Germinal center (tissue), 1 donor: ENCODE results near the gene PIGL.
A peak's percentile ranks its signal among the peaks of the same experiment; 100 is the strongest.
"Not testable (repeated sequence)": the region's sequence is repeated elsewhere in the genome, so short reads cannot be mapped to it uniquely, and the experiment has no call there.

ENCODE experiments used
- DNase-seq: peaks from one replicate; pipeline ENCODE4 v3.0.0; 2012; ENCODE audit warnings: mixed read lengths, low spot score

Gene PIGL

DNA sequence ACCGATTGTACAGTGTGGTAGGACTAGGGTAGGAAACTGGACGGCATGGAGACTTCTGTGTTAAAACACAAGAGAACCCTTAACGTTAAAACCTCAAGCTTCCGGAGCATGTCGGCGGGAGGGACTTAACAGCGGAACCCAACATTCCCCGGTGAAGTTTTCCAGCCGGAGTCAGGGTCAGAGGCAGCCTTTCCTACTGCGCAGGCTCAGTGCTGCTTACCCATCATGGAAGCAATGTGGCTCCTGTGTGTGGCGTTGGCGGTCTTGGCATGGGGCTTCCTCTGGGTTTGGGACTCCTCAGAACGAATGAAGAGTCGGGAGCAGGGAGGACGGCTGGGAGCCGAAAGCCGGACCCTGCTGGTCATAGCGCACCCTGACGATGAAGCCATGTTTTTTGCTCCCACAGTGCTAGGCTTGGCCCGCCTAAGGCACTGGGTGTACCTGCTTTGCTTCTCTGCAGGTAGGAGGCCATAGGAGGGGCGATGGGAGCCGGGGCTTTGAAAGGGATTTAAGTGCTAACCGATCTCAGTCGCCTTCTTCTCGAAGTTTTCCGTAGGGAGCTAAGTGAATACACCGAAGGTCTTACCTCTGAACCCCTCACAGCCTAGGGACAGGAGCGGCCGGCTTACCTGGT, at the start of gene PIGL:
Gene PIGL, plus strand, starts transcription at position 209 of the 634 bp plus-strand sequence. Its CDS starts 17 bp downstream, at position 226.
- DNase-seq, result peak; percentile 66

DNA sequence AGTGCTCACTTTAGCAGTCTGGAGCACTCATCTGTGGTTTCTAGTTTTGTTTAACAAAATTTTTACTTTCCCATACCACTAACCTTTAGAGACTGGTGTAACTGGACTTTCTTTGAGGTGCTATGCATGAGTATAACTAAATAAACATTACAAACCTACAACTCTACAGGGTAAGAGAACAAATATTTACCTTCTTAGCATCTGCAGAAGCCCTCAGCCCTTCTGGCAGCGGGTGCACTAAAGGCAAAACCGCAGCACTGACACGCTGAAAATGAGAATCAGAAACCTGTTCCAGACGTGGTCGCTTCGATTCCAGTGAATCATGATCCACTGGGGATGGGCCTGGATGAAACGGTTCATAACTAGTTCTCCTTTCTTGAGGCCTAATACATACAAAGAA, 45.4 kb upstream of the PIGL start:
- DNase-seq, result no peak

DNA sequence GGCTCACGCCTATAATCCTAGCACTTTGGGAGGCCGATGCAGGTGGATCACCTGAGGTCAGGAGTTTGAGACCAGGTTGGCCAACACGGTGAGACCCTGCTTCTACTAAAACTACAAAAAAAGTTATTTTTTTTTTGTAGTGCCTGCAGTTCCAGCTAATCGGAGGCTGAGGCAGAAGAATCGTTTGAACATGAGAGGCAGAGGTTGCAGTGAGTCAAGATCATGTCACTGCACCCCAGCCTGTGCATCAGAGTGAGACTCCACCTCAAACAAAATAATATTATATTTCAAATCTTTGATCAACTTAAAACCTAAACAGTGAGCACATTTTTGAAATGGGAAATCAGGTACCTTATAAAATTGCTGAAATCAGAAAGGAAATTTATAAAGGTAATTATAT, 38.2 kb upstream of the PIGL start:
- no peak for DNase-seq

DNA sequence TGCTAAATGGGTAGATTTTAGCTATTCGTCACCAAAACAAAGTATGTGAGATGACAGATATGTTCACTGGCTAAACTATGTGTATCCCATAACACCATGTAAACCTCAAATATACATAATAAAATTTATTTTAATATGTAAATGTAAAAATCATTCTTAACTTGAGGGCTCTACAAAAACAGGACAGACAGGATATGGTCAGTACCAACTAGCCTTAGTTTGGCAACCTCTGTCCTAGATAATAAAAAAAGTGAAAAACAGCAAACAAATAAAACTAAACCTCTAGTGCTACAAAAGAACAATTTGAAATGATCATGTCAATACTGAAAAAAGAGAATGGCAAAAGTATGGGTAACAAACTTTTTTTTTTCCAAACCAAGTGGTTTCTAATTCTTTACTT, 35.4 kb upstream of the PIGL start:
- DNase-seq, result no peak

DNA sequence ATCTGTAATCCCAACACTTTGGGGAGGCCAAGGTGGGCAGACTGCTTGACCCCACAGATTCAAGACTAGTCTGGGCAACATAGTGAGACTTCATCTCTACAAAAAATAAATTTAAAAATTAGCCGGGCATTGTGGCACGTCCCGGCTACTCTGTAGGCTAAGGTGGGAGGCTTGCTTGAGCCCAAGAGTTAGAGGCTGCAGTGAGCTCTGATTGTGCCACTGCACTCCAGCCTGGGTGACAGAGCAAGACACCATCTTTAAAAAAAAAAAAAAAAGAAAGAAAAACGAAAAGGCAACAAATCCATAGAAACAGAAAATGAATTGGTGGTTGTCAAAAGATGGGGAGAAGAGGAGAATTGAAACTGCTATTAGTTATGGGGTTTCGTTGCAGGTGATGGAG, 29.4 kb upstream of the PIGL start:
- DNase-seq, result no peak

DNA sequence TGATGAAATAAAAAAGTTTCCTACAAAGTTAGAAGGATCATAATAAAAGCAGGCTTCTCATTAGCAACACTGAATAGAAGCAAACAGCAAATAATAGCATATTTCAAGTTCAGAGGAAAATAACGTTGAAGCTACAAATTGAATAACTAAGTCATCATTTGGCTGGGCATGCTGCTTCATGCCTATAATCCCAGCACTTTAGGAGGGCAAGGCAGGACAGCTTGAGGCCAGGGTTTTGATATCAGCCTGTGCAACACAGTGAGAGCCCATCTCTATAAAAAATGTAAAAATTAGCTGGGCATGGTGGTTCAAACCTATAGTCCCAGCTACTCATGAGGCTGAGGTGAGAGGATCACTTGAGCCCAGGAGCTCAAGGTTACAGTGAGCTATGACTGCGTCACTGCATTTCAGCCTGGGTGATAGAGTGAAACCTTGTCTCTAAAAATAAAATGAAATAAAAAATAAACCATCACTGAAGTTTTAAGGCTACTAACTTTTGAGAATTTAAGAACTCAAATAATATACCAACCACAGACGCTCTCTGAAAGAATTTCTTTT, 27.1 kb upstream of the PIGL start:
- no peak for DNase-seq

DNA sequence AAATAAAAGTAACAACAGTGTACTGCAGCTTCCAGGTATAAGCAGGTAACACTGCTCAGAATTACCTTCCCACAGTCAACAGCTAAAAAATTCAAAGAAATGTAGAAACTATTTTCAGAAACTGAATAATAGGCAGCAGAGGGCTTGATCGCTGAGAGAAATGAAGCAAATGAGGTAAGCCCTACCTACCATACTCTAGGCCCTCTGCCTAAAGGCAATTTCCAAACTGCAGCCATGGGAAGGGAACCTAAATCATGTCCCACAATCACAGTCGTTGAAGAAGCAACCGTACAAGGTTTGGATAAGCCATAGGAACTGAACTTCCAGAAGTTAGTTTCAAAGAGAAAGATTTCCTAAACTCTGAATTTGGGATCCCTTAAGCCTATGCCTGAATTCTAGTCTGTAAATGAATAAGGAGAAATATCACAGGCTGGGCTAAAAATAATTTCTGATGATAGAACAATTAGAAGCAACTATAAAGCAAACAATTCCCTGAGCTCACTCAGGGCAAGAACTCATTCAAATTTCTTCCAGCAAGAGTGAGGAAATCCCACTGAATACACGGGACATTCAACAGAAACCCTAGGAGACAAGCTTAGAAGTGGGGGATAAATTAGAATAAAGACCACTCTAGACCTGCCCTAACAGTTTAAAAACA, 26.2 kb upstream of the PIGL start:
- DNase-seq, result no peak

DNA sequence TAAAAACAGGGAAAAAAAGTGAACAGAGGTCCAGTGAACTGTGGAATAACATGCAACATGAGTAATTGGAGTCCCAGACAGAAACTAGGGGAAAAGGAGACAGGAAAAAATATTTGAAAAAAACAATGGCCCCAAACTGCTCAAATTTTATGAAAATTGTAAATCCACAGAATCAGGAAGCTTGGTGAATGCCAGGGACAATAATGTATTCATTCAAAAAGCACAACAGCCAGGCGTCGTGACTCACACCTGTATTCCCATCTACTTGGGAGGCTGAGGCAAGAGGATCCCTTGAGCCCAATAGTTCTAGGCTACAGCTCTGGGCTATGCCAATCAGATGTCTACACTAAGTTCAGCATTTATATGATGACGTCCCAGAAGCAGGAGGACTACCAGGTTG, 25.4 kb upstream of the PIGL start:
- DNase-seq, result no peak

DNA sequence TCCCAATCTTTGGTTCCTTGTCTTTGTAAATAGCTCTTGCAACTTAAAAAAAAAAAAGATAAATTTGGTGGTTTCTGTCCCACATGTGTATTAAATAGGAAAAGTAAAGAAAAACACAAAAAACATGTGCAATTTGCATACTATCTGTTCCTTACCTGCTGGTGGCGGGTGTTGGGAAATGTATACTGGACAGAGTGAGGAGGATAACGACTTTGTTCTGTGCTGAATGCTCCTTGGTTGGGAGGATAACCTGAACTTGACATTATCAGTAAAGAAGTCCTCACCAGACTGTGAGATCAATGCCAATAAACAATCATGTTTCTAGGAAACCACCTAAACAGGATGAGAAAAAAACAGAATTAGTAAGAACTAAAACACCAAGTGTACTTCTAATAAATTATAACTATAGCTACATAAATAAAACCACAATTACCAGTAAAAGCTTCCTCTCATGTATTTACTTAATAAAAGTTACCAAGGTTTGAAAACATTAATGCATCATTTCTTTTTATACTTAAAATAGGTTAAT, 22.6 kb upstream of the PIGL start:
- DNase-seq, result not testable (repeated sequence)

DNA sequence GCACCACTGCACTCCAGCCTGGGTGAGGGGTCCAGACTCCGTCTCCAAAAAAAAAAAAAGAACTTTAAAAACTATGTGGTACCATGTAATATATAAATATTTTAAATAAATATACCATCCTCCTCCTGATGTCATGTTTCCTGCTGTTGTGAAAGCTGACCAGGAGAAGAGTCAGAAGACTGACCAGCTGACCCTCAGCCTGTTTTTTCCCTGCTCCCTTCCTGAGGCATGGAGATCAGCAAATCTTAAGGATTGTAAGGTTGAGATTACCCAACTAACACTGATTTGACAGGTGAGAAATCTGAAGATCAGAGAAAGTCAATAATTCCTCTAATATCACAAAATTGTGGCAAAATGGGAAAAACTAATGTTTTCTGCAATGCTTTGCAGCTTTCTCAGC, 19.7 kb upstream of the PIGL start:
- DNase-seq, result no peak

DNA sequence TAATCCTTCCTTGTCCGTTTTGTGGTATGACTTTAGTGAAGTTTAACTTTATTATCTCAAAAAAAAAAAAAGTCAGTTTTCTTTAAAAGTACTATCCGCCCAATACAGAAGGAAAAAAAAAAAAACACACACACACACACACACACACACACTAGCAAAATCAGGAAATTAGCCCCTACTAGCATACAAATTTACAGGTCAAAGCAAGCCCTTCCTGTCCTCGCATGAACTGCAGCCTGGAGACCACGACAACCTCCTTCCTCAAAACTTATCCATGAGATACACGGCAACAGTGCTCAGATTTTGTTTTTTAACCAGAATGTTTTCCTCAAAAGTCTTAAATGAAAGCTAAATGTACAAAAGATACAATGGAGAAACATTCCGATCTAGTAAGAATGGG, 17.9 kb upstream of the PIGL start:
- DNase-seq, result no peak

DNA sequence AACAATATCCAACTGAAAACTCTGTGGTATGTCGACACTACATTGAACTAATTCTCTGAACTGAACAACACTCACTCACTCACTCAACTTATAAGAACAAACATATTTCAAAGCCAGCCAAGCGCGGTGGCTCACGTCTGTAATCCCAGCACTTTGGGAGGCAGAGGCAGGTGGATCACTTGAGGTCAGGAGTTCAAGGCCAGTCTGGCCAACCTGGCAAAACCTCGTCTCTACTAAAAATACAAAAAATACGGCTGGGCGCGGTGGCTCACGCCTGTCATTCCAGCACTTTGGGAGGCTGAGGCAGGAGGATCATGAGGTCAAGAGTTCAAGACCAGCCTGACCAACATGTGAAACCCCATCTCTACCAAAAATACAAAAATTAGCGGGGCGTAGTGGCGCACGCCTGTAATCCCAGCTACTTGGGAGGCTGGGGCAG, 15.3 kb upstream of the PIGL start:
- DNase-seq, result not testable (repeated sequence)

DNA sequence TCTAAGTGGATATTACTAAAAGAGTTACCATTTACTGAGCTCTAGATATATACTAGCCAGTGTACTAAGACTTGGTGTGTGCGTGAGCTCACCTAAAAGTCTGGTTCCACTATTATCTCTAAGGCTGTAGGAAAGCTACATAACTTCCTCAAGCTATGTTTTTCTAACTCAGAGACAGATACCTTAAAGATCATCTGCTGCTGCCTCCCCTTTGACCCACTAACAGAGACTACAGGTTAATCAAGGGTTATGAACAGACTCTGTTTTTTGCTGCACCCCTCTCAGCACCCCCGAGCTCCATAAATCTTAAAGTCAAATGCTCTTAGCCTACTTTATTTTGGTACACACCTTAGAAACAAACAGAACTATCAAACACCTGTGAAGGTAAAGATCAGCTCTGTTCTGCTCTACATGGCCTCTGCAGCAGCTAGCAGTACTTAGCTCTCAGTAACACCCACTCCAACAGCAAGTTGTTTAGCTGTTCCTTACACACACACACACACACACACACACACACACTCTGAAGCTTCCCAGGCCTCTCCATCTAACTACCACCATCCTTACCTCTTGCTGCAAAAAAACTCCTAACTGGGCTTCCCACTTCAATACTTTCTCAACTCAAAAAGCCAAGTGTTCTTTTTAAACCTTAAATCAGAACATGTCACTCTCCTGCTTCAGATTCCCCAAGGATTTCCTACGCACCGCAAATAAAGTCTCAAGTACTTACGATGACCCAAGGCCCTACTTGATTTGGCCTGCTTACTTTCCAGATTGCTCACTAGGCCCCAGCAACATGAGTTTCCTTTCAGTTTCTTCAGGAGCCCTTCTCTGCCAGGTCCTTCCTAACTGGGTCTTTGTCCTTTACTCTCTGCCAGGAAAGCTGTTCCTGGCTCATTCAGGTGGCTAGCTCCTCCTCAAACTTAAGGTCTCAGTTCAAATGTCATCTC, 14.2 kb upstream of the PIGL start:
- not testable (repeated sequence) for DNase-seq

DNA sequence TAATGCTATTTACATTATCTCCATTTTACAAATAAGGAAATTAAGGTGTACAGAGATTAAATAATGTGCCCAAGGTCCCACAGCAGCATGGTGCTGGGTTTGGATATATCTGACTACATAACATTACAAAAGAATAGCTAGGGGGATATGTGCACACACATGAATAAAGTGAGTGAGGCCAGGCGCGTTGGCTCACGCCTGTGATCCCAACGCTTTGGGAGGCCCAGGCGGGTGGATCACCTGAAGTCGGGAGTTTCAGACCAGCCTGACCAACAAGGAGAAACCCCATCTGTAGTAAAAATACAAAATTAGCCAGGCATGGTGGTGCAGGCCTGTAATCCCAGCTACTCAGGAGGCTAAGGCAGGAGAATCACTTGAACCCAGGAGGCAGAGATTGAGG, 12.2 kb upstream of the PIGL start:
- not testable (repeated sequence) for DNase-seq

DNA sequence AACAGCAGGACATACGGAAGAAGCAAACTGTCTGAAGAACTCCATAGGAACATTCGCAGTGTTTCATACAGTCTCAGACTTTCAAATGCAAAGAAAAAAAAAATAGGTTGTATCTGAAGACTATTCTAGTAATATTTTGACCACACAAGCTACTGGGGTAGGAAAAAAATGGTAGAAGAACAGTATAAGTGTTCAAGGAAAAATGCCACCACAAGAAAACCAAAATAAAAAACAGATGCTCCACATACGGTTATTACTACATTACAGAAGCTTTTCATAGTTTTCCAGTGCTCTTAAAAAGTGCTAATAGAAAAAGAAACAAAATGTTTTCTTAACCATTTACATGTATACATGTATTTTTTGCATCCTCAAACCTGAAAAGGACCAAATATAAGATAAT, 5.4 kb upstream of the PIGL start:
- DNase-seq, result no peak

DNA sequence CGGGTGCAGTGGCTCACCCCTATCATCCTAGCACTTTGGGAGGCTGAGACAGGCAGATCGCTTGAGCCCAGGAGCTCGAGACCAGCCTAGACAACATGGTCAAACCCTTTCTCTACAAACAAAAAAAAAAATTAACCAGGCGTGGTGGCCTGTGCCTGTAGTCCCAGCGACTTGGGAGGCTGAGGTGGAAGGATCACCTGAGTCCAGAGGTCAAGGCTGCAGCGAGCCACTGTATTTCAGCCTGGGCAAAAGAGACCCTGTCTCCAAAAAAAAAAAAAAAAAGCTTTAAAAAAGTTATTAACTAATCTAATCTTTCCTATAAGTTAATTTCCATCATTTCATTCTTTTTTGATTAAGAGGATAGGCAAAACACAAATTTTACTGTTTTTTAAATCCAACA, 4.2 kb upstream of the PIGL start:
- no peak for DNase-seq

DNA sequence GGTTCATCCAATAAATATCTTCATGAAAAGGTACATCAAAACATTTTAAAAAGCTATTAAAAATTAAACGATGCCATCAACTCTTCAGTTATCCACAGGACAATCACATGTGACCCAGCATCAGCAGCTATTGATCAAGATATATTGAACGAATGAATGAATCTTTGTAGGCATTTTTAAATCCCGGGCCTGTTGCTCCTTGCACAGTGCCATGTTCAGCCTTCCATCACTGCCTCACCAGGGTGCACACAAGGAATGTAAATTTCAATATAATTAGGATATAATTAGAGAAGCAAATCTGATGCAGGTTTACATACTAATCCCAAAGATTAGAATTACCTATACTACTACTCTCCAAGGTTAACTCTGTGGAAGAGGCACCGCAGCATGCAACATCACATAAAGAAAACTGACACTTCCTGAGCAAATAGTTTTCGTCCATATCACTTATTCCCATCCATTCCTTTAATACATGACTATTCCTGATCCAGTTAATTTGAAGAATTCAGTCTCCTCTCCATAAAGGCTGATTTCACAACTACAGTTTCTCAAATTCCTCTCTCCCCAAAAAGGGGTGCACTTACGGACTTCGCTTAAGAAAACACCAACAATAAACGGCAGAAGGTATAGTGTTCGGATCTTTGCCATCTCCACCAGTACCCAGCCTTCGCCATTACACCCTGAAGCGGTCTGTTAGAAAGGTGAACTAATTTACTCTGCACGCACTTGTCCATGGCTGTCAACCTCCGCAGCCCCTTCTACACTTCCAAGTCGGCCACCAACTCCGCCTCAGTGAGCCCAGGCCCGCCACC, 2.6 kb upstream of the PIGL start:
- peak; percentile 54 for DNase-seq

DNA sequence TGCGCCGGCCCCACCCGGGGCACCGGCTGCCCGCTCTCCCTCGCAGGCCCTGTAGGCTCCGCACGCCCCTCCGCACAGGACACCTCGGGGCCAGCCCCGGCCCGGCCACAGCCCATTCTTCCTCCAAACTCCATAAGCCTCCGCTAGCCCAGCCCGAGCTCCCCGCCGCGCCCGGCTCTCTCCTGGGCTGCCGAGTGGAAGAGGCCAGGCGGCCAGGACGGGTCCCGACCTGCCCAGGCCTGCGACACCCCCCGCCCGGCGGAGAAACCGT, 2.1 kb upstream of the PIGL start:
- DNase-seq, result no peak

DNA sequence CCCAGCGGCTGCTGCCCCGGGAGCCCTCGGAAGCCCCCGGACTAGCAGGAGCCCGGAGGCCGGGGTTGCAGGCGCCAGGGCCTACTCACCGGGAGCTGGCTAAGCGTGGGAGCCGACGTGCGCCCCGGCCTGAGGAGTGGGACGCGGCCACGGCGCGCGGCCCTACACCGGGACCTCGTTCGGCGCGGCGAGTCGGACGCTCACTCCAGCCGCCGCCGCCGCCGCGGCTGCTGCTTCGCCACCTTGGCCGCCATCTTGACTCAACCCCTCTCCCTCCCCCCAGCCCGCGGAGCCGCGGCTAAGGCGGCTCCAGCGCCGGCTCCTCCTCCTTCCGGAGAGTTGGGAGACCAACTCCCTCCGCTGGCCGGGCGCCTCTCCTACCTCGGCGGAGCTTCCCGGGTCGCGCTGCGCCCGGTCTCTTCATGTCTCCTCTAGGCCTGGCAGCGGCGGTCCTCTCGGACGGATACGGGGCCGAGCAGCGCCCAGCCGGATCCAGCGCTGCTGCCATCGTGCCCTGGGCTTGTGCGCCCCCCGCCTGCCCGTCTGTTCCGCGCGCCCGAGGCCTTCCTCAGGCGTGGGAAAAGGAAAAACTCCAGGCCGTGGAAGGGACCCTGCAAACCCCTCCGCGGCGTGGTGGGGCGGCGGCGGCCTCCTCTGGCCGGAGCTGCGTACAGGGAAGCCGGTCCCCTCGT, 1.6 kb upstream of the PIGL start, which contains the start of gene NCOR1:
Gene NCOR1, minus strand, starts transcription at position 262 of the 692 bp plus-strand sequence. CDS start 20,965 bp downstream, outside the sequence.
- peak; percentile 81 for DNase-seq

DNA sequence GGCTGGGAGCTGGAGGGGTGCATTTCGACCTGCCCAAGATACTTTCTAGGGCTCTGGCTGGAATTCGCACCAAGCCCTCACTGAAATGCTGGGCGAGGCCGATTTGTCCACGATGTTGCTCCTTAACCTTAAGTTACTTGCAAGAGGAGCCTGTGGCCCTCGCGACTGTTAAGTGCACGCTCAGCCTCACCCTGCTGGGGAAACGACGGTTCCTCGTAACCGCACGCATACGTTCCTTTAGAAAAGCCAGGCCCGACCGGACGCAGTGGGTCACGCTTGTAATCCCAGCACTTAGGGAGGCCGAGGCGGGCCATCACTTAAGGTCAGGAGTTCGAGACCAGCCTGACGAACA, 1.1 kb upstream of the PIGL start:
- peak; percentile 41 for DNase-seq
